Heart left ventricle (tissue), 16 donors: ENCODE measurements around the gene C6orf136. TPM values are rescaled to one million over a fixed set of nuclear protein-coding genes. Genes with fewer than 3 reads are reported as not detected.

ENCODE experiments used
- ATAC-seq, 4 donors: fragments of 200-7000 bp; cut with Tn5 transposase; one replicate each; pipeline ENCODE4 v1.9.1; 2020 to 2022; ENCODE audit warnings: moderate library complexity in 4 of 4, mild to moderate bottlenecking in 3 of 4, moderate number of reproducible peaks in 1 of 4
- DNase-seq, 5 donors: peaks; one replicate each; pipeline ENCODE4 v3.0.0-alpha.2; 2020
- H3K27ac ChIP-seq, 12 donors: fragments of 200-600 bp; sonication (generic) in 4 of 12; one replicate each; pipeline versions ENCODE4 v1.5.0 to v1.8.0; 2016 to 2022; ENCODE audit warnings: mild to moderate bottlenecking in 2 of 12
- H3K27me3 ChIP-seq, 9 donors: fragments of 200-600 bp; sonication (generic) in 2 of 9; one replicate each; pipeline versions ENCODE4 v1.5.1 to v1.8.0; 2016 to 2022; ENCODE audit warnings: mild to moderate bottlenecking in 3 of 9
- H3K36me3 ChIP-seq, 9 donors: fragments of 200-600 bp; sonication (generic) in 2 of 9; one replicate each; pipeline versions ENCODE4 v1.5.0 to v1.8.0; 2018 to 2022; ENCODE audit warnings: mild to moderate bottlenecking in 2 of 9
- H3K4me1 ChIP-seq, 12 donors: fragments of 200-600 bp; sonication (generic) in 4 of 12; one replicate each; pipeline versions ENCODE4 v1.5.0 to v1.8.0; 2016 to 2022; ENCODE audit warnings: mild to moderate bottlenecking in 3 of 12
- H3K4me3 ChIP-seq, 12 donors: fragments of 200-600 bp; sonication (generic) in 4 of 12; one replicate each; pipeline versions ENCODE4 v1.5.0 to v1.8.0; 2017 to 2022; ENCODE audit warnings: mild to moderate bottlenecking in 9 of 12, moderate library complexity in 4 of 12
- H3K9me3 ChIP-seq, 12 donors: fragments of 200-600 bp; sonication (generic) in 4 of 12; one replicate each; pipeline versions ENCODE4 v1.5.0 to v1.8.0; 2016 to 2022; ENCODE audit warnings: mild to moderate bottlenecking in 1 of 12
- CTCF ChIP-seq, 12 donors: fragments of 200-600 bp; sonication (generic) in 4 of 12; IDR thresholded peaks; one replicate each; pipeline versions ENCODE4 v1.5.0 to v1.8.0; 2018 to 2022; ENCODE audit warnings: antibody characterized with exemption in 12 of 12, mild to moderate bottlenecking in 5 of 12
- POLR2A ChIP-seq, 2 donors: fragments of 450-650 bp; IDR thresholded peaks; one replicate each; pipeline ENCODE4 v1.6.1; 2017; ENCODE audit warnings: antibody characterized with exemption in 2 of 2, mild to moderate bottlenecking in 2 of 2, moderate library complexity in 2 of 2
- WGBS, 4 donors: extraction: QIAGEN DNeasy Blood & Tissue Kit in 2 of 4; methylation state at CpG; one replicate each; pipeline versions ENCODE4 v1.1.5 to v1.1.7; 2013 to 2018; 5-methylcytosine and 5-hydroxymethylcytosine counted together
- intact Hi-C, 10 donors: fragments of 100-400 bp; cut with DNase I; formaldehyde crosslinking; loops; one replicate each; pipeline versions ENCODE4 v1.11.1 to v1.14.2; 2022
- polyA plus RNA-seq, 2 donors: library from polyadenylated mRNA; stranded (reverse); fragments of 200-250 nt; gene quantifications; one replicate each; pipeline ENCODE4 v1.2.3, GENCODE V29; 2013
- total RNA-seq, 9 donors: library from RNA; depleted of rRNA in 2 of 9; stranded (reverse); fragments of >200 nt in 2 of 9; fragmentation: NEBNext Ultra II Directional in 3 of 9; extraction: Animal tissue kit (Norgen Biotek cat#: 25700) in 3 of 9; gene quantifications; one replicate each; pipeline versions ENCODE4 v1.1.0 to v1.2.4, GENCODE V29; 2016 to 2023
- donor health status: ischemic (EF 13 %, LVEDD 7.1; RV severe dilation, severe dysfunction).
- donor health status: healthy with polysubstance abuse.
- donor health status: DM: no; HTN: yes; CAD: no.
- donor health status: DM: no; HTN: no; CAD: no.
- donor health status: ischemic (EF 25% LVEDD 6.9; RV normal size, moderate dysfunction).
- donor health status: ischemic (EF 25% LVEDD 5.7; RV mildly dilated, moderate dysfunction).
- donor health status: healthy.
- donor health status: DM: yes; HTN: yes; CAD: no.
- donor health status: ischemic (EF 35%, LVEDD 5.7; RV mildly dilated, moderate dysfunction).
- donor health status: nonischemic (EF 11% LVEDD 7.7; RV severe dilation, severe dysfunction).
- donor health status: DM: yes; HTN: yes; CAD: no.
- donor health status: PGD.
- donor health status: ischemic (EF 29% LVEDD 5.4; RV normal size, mild dysfunction).
- donor health status: nonischemic (EF 23%, LVEDD 6.1; RV moderate dilation, normal function).

Gene C6orf136
- total and polyA plus RNA-seq, 11 donors: 27.9 to 79.3 (median 47.4) TPM

- H3K4me1 ChIP-seq: peaks cover 0 to 58% (median 50%) of the 10 kb centered on the region in 12 donors
- no peak overlapping the region for H3K4me3 ChIP-seq
- H3K27me3 ChIP-seq: no peaks in the 10 kb centered on the region
- DNase-seq: no peak
- ATAC-seq: no peak
- intact Hi-C loops: loop anchor here in 1 of 10 donors (5.0 kb wide), 1 partner anchor 55 kb away; the partner anchor contains the start of genes GNL1 and PRR3
- H3K9me3 ChIP-seq: no peaks in the 10 kb centered on the region
- TF ChIP-seq POLR2A (IDR thresholded peaks at IDR 0.05) (no peak), CTCF (IDR thresholded peaks at IDR 0.05) (no peak)
- peak overlapping the region in 2 of 12 donors; percentile 16 to 97 for H3K27ac ChIP-seq
- WGBS, 4 donors: 61 to 69% (median 63%) methylated on average over 2 of the region's 2 CpGs
- H3K36me3 ChIP-seq: peaks cover 0 to 71% (median 41%) of the 10 kb centered on the region in 9 donors
Observed at GRCh38 chr6:30611856-30612194, 35.1 kb upstream of the C6orf136 start.

- DNase-seq: no peak
- TF ChIP-seq CTCF (IDR thresholded peaks at IDR 0.05): peak in 5 of 12 donors; percentile 13 to 50 (median 30)
- no peak for TF ChIP-seq POLR2A (IDR thresholded peaks at IDR 0.05)
- H3K36me3 ChIP-seq: peaks cover 0 to 69% (median 37%) of the 10 kb centered on the region in 9 donors
- H3K27ac ChIP-seq: peak overlapping the region in 3 of 12 donors; percentile 8 to 97 (median 16)
- 67 to 81% (median 71%) methylated on average over 1 of the region's 1 CpG for WGBS, 4 donors
- H3K4me1 ChIP-seq: peaks cover 0 to 58% (median 50%) of the 10 kb centered on the region in 12 donors
- no peak for ATAC-seq
- H3K27me3 ChIP-seq: no peaks in the 10 kb centered on the region
- intact Hi-C loops: loop anchor here in 1 of 10 donors (5.0 kb wide), 1 partner anchor 55 kb away; the partner anchor contains the start of genes GNL1 and PRR3
- no peaks in the 10 kb centered on the region for H3K9me3 ChIP-seq
- H3K4me3 ChIP-seq: no peak overlapping the region
Observed at GRCh38 chr6:30612213-30612612, 34.7 kb upstream of the C6orf136 start.

GRCh38 chr6:30612687-30613248 lies 34.2 kb upstream of the C6orf136 start:
- intact Hi-C loops: loop anchor here in 1 of 10 donors (5.0 kb wide), 1 partner anchor 55 kb away; the partner anchor contains the start of genes GNL1 and PRR3

More at GRCh38 chr6:30612687-30613248, 34.2 kb upstream of the C6orf136 start:
- H3K4me3 ChIP-seq: no peak overlapping the region
- 60 to 68% (median 65%) methylated on average over 6 of the region's 6 CpGs for WGBS, 4 donors
- no peak for TF ChIP-seq CTCF (IDR thresholded peaks at IDR 0.05)
- TF ChIP-seq POLR2A (IDR thresholded peaks at IDR 0.05): no peak
- peaks cover 0 to 58% (median 50%) of the 10 kb centered on the region in 12 donors for H3K4me1 ChIP-seq
- no peaks in the 10 kb centered on the region for H3K9me3 ChIP-seq
- H3K36me3 ChIP-seq: peaks cover 0 to 64% (median 32%) of the 10 kb centered on the region in 9 donors
- H3K27me3 ChIP-seq: no peaks in the 10 kb centered on the region
- ATAC-seq: no peak
- DNase-seq: no peak
- H3K27ac ChIP-seq: peak overlapping the region in 5 of 12 donors; percentile 1 to 97 (median 8)
